Medulla oblongata (tissue), 1 donor: ENCODE measurements around the gene SLC16A9.

Experiments used
- DNase-seq: peaks from one replicate; pipeline ENCODE4 v3.0.0-alpha.2; 2015; ENCODE audit errors: extremely low spot score

The SLC16A9 gene

GRCh38 chr10:59628456-59628855, 81.2 kb downstream of the SLC16A9 start:
- no peak for DNase-seq

DNA sequence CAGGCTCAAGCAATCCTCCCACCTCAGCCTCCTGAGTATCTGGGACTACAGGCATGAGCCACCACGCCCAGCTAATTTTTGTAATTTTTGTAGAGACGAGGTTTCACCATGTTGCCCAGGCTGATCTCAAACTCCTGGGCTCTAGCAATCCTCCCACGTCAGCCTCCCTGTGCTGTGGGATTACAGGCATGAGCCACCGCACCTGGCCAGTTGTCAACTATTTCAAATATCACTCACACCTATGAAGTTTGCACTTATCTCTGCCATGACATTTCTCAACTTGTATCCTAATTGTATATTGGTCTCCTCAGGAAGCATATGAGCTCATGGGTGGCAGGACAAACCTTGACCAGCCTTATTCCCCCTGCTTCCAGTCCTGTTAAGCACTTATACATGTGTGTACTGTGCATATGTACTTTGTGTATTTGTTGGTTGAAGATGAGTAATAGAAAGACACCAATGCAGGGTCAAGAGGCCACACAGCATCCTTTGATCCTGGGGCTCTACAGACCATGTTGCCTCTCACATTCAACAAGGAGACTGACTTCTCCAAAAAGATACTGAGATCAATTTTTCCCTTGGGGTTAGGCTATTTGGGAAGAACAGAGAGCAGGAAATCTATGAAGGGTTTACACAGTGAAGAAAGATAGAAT, 82.2 kb downstream of the SLC16A9 start:
- DNase-seq = no peak

DNA sequence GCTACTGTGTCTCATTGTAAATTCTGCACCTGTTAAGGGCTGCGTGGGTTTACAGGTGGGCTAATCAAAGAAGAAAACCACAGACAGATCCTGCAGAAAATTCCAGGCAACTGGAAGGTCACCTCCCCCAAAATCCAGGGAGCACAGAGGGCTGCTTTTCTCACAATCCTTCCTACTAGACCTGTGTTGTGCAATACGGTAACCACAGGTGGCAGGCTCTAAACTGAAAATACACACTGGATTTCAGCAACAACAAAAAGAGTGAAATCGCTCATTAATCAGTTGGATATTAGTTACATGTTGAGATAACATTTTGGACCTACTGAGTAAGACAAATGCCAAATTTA, 83.2 kb downstream of the SLC16A9 start:
- DNase-seq = no peak

GRCh38 chr10:59625721-59626522, 83.7 kb downstream of the SLC16A9 start:
- DNase-seq = peak; percentile 87

GRCh38 chr10:59624951-59625350, 84.7 kb downstream of the SLC16A9 start:
- no peak for DNase-seq

DNA sequence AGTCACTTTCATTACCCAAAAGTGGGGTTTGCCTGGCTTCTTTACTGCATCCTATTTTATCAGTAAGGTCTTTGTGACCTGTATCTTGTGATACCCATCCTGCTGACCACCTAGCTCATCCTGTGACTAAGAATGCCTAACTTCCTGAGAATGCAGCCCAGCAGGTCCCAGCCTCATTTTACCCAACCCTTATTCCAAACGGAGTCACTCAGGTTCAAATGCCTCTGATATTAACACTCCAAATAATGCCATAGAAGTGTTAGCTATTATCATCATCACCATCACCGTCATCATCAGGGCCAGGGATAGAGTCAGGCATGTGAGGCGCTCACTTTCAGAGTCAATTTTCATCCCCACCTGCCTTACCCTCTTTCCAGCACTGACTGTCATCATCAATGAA, 85.5 kb downstream of the SLC16A9 start:
- DNase-seq = no peak

- no peak for DNase-seq
Measured at GRCh38 chr10:59623133-59624121, 86.2 kb downstream of the SLC16A9 start.

DNA sequence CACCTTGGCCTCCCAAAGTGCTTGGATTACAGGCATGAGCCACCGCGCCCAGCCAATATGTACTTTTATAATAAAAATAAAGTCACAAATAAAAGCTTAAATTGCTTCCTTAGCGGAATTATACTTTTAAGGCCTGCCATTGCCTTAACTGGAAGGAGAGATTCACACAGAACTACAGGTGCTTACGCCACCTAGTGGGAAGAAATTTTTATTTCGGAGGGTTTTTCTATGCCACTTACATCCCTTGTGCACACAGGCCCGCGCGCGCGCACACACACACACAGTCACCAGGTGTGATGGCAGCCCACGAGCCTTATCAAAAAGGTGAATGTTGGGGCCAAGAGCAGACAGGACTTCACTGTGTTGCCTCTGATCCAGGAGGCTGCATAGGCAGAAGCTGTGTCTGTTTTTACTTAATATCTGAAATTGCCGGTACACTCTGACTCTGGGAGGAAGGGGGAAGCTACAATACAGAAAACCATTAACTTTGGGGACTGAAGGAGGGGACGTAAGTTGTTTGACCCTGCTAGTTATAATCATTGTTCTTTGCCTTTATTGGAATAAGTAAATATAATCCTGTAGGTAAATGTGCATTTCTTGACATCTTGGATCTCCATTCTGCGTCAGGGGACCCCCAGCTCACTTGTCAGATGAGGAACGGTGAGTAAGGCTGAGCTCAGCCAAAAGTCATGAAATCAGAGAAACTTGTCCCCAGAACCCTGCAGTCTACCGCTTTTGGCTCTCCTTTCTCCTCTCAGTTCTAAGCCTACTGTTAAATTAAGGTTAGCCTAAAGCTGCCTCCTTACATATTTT, 87.1 kb downstream of the SLC16A9 start:
- DNase-seq = peak; percentile 84

DNA sequence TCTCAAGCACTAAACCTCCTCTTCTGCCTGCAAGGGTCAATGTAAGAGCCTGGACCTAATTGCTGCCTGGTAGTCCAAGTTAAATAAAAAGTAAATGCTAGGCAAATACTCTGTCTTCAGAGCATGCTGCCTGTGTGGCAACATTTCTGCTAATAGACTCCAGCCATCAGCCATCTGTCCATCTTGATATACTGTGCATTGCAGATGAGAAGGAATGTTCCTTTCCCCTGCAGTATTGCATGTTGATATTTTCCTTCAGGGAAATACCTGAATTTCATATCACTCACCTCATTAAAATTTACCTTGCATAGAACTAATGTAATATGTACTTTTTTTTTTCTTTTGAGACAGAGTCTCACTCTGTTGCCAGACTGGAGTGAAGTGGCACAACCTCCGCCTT, 87.9 kb downstream of the SLC16A9 start:
- DNase-seq = no peak

GRCh38 chr10:59618666-59619065, 91.0 kb downstream of the SLC16A9 start:
- DNase-seq = no peak

DNA sequence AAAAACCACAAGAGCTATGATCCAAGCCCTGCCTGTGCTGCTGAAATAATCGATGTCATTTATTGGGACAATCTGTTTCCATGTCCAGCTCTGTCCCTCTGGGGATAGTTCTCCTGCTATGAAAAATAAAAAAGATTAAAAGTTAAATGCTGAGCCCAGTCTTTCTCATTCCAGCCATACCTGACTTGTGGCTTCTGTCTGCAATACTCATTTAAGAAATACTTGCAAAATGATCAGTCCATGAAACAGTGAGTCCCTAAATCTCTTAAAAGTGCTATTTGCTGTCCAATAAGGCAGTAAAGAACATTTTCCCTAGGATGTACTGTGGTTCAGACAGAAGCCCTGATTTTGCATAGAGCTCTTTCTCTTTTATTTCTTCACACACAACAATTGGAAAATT, 91.7 kb downstream of the SLC16A9 start:
- DNase-seq = no peak

- no peak for DNase-seq
Measured at GRCh38 chr10:59611048-59611447, 98.6 kb downstream of the SLC16A9 start.

- no peak for DNase-seq
Measured at GRCh38 chr10:59607970-59608369, 101.7 kb downstream of the SLC16A9 start.

GRCh38 chr10:59606551-59606961, 103.1 kb downstream of the SLC16A9 start:
- no peak for DNase-seq

- no peak for DNase-seq
Measured at GRCh38 chr10:59601985-59602384, 107.7 kb downstream of the SLC16A9 start.
